DMS79 (cell line): Measurements from ENCODE around the gene MED9.
A peak's percentile ranks its signal among the peaks of the same experiment; 100 is the strongest.
"Not testable (repeated sequence)": the region's sequence is repeated elsewhere in the genome, so short reads cannot be mapped to it uniquely, and the experiment has no call there.

Experiments
- DNase-seq: peaks from one replicate; lab custom pipeline; 2025; lab: John Stamatoyannopoulos, UW

Gene MED9, protein sequence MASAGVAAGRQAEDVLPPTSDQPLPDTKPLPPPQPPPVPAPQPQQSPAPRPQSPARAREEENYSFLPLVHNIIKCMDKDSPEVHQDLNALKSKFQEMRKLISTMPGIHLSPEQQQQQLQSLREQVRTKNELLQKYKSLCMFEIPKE

DNA sequence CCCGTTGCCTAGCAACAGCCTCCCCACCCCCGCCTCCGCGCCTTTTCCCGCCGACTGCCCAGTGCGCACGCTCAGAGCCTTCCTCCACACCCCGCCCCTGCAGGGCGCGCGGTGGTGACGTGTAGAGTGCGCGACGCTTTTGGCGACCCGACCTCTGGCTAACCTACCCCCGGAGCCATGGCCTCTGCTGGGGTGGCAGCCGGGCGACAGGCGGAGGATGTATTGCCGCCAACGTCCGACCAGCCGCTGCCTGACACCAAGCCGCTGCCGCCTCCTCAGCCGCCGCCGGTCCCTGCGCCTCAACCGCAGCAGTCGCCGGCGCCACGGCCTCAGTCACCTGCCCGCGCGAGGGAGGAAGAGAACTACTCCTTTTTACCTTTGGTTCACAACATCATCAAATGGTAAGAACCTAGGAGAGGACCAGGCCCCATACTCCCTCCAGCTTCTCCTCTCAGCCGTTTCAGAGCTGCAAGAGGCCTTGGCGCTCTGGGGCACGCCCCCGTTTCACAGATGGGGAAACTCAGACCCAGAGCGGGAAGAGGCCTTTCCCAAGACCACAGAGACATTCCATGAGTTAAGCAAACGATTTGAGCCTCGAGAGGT, at the start of gene MED9:
Gene MED9, plus strand, starts transcription at position 136 of the 603 bp plus-strand sequence. Its CDS starts 42 bp downstream, at position 178.
- peak; percentile 62 for DNase-seq

DNA sequence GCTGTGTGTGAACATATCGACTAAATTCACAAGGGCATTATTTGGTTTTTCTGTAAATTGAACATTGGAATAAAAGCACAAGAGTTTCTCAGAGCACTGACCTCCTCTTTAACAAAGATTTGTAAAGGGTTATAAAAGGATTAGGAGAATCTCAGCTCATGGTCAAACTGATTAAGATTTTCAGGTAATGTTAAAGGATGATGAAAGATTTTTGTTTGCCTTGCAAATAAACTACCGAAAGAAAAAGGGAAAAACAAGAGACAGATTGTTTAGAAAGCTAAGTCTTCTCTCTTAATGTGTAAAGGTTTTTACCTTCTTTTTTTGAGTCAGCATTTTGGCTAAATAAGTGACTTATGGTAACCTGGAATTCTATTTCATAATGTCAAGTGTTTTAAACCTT, 47.6 kb upstream of the MED9 start:
- DNase-seq: no peak

DNA sequence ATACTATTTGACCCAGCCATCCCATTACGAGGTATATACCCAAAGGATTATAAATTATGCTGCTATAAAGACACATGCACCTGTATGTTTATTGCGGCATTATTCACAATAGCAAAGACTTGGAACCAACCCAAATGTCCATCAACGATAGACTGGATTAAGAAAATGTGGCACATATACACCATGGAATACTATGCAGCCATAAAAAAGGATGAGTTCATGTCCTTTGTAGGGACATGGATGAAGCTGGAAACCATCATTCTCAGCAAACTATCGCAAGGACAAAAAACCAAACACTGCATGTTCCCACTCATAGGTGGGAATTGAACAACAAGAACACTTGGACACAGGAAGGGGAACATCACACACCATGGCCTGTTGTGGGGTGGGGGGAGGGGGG, 45.9 kb upstream of the MED9 start:
- DNase-seq: not testable (repeated sequence)

DNA sequence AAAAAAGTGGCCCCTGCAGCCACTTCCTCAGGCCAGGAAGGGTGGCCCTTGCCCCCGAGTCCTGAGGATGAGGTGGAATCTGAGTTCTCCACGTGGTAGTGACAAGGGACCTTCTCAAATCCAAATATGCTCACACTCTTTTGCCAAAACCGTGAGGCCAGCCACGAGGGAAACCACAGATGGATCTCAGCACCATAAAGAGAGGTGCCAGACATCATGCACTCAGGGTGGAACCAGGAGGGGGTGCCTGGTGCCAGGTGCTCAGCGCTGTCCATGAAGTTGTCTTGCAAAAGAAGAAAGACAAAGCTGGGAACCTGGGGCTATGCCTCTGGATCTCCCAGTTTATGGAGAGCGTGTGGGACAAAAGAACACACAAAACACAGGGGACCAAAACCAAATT, 45.2 kb upstream of the MED9 start:
- DNase-seq: no peak

DNA sequence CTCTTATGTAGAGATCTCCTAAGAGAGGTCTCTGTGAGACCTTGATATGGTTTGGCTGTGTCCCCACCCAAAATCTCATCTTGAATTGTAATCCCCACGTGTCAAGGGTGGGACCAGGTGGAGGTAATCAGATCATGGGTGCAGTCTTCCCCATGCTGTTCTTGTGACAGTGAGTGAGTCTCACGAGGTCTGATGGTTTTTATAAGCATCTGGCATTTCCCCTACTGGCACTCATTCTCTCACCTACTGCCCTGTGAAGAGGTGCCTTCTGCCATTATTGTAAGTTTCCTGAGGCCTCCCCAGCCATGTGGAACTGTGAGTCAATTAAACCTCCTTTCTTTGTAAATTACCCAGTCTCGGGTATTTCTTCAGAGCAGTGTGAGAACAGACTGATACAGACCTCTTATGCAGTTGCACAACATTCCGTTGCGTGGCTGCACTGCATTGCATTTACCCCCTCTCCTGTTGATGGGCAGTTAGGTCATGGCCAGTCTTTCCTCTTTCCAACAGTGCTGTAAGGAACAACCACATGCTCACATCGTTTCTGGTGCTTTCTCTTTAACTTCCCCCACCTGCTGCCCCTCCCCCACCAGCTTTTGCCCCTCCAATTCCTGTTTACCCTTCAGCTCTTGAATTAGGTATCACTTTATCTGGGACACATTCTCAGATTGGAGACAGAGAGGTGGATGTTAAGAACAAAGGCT, 43.6 kb upstream of the MED9 start:
- DNase-seq: no peak

DNA sequence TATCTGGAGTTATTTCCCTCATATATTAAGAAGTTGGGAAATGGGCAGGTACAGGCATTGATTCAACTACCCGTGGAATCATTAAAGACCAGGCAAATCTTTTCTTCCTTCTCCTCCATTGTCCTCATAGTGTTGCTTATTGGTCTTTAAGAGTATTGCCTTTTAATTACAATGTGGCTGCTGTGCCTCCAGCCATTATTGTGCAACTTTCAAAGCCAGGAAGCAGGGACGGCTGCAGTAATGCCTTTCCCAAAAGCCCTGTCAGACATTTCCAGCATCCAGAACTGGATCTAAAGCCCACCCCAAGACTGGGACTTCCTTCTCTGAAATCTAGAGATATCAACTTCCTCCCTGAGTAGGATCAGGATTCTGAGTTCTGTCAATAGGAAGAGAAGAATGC, 42.3 kb upstream of the MED9 start:
- no peak for DNase-seq

DNA sequence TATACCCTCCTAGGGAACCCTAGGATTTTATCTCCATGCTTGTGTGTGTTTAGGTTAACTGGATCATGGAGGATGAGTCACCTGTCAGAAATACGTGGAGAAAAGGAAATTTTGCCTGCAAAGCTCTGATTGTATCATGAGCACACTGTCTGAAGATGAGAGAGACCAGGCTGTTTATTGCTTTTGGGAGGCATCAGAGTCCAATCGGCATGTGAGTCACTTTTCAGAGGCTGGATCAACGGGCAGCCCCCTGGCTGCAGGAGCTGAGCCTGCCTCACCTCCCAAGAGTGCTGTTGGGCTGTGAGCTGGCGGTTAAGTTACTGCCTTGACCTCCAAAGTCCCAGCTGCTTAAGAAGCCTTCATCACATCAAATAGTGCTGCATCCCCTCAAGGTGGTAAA, 41.5 kb upstream of the MED9 start:
- DNase-seq: no peak

DNA sequence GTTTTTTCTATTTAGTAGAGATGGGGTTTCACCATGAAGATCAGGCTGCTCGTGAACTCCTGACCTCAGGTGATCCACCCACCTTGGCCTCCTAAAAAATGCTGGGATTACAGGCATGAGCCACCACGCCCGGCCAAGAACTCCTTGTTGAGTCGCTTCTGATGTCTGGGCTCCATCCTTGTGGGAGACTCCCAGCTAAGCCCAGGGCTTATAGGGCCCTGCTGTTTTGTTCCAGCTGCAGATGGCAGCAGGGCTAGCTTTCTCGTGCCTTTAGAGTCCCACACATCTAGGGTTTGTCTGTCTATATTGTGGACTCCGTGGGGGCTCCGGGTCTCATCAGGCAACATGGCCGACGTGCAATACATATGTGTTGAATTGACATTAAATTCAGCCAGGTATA, 39.3 kb upstream of the MED9 start:
- DNase-seq: no peak

DNA sequence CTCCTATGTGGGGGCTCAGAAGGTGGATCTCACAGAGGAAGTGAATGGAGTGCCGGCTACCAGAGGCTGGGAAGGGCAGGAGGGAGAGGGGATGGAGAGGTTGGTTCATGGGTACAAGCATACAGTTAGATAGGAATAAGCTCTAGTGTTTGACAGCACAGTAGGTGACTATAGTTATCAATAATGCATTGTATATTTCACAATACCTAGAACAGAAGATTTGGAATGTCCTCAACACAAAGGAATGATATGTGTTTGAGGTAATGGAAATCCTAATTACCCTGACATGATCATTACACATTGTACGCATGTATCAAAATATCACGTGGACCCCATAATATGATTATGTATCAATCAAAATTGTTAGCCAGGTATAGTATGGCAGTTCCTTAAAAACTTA, 38.9 kb upstream of the MED9 start:
- DNase-seq: no peak

DNA sequence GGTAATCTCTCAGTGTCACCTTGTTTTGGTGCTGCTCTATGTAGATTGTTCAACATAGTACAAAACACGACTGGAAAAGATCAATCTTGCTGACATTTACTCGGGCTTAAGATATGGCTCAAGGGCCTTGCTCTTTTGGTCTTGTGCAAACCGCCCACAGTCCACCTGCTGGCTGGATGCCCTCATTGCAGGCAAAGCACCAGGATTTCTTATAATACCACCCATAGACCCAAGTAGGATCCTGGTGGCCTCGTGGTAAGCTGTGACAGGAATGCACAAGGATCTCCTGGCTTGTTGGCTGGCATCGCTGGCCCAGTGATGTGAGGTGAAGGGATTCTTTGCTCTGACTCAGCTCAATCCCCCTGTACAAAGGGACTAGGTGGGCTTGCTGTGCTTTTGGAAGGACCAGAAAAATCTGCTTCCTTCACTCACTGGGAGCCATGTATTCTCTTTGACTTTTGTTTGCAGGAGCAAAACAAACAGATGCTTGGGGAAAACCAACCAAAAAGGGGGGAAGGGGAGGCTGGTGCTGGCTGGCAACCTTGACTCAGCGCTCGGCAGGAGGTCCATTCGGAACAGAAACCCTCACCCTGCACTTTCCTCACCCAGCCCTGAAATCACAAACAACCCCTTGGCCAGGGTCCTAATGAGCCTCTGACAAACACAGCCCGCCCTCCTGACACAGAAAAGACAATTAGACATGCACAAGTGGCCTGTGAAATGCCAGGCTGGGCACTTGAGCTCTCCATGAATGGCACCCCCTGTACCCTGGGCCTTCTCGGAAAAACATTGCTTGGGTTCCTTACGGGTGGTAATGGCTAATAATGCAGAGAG, 36.6 kb upstream of the MED9 start:
- peak; percentile 70 for DNase-seq

DNA sequence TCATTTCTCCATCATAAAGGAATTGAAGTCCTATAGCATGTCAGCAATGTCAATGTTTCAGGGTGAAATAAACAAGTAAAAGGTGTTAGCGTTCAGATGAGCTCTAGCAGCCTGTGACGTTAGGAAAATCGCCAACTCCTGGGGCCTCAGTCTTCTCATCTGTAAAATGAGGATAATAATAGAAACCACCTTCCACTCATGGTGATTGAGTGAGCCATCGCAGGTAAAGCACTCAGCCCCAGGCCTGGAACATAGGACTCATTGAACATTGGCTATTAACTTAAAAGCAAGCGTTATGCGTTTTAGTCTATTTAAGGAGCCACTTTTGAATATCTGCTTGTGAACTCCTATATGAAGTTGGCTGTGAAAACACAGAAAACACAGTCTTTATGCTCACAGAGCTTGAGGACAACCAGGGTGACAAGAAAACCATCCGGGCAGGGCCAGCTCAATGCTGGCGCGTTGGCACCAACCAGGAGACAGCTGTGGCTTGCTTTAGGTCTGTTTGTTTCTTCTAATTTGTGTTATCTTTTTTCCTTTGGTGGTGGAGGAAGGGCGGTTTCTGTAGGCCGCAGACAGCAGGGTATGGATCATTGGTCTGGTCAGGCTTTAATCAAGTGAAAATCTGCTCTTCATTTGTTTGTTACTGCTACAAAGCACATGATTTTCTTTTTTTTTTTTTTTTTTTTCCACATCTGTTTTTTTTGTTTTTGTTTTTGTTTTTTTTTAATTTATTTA, 35.7 kb upstream of the MED9 start:
- no peak for DNase-seq

DNA sequence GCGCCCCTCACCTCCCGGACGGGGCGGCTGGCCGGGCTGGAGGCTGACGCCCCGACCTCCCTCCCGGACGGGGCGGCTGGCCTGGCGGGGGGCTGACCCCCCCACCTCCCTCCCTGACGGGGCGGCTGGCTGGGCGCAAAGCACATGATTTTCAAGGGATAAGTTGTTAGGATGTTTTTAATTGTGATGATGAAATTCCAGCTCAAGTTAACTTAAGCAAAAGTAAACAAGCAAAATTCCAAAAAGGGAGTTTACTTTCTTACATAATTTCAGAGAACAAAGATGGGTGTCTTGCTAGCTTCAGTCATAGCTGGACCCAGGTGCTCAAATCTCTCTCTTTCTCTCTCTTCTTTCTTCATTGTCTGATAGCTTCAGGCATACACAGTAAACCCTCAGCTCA, 33.6 kb upstream of the MED9 start:
- no peak for DNase-seq

DNA sequence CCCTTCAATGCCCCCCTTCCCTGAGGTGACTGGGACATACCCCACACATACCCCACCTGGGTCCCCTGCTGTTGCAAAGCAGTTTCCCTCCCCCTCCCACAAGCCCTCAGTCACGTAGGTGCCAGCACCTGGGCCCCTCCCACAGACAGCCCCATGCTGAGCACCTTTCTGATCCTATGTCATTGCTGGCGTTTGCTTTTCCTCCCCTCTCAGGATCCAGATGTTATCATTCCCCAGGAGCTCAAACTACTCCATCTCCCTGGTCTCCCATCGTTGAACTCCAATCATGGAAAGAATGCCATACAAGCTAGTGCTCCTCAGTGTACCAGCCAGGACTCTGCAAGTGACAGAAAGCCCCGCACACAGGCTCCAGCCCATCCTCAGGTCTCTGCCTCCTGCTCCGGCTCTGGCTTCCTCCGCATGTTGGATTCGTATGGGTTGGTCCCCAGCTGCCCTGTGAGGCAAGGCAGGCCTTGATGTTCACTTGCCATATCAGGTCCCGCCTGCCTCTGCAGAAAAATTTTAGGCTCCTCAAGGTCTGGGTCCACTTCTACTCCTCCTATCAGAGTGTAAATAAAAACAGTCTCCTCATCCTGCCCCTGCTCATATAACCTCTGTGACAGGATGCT, 31.4 kb upstream of the MED9 start:
- no peak for DNase-seq

DNA sequence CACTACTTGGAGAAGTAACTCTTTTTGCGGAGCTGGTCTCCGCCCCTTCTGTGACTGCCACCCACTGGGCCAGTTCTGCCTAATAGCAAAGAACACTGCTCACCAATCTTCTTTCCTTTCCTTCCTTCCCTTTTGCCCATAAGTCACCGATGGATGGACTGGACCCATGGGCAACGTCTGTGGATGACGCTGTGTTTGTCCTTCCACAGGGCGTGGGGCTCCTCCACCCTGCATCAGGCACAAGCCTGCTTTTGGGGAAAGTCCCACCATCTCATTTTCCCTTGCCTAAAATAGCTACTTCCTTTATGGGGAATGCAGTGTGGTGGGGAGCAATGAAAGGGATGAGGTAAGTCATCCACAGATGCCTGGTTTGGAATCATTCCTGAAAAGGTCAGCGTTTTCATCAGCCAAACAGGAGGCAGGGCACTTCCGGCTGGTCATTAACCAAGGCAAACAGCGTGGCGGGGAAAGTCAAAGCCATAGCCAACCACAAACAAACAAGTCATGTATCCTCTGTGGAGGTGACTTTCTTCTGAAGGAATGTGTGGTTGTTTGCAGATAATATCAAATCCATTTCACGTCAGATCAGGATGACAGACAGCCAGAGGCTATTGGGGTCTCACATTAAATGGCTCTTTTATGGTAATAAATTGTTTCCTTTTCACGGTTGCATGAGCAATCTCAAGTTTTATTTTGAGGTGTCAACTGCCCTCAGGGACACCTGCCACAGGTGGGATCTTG, 30.7 kb upstream of the MED9 start:
- peak; percentile 28 for DNase-seq

DNA sequence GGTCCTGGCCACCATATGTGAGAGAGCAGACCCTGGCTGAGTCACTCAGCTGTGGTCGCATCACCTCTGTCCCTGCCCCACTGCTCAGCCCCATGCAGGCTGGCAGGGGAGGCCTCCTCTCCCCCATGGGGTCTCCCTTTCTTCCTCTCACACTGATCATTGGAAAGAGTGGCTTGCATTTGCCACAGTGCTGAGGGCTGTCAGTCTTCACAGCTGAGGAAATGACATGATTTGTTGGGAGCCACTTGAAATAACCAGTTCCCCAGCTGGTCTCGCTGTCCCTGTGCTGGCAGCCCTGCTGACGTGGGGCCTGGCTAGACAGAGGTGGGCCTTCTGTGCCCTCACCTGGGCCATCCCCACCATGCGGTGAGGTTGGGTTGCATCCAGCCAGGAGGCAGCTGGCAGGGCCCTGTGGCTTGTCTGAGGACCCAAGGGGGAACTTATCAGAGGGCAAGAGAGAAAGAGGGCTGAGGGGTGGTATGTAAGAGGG, 30.1 kb upstream of the MED9 start:
- no peak for DNase-seq

DNA sequence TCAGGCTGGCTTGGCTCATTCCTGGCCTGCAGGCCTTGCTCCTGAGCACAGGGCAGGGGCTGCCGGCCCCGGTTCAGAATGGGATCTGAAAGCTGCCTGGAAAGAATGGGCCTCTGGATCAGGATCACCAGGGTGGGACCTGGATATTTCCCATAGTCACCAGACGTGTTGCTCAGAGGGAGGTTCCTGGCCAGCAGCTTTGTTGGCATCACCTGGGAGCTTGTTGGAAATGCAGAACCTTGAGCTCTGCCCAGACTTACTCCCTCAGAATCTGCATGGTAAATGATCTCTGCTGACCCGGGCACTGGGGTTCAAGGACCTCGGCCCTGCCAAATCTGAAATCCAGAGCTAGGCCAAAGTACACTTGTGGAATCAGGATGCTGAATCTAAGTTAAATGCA, 29.5 kb upstream of the MED9 start:
- DNase-seq: no peak

DNA sequence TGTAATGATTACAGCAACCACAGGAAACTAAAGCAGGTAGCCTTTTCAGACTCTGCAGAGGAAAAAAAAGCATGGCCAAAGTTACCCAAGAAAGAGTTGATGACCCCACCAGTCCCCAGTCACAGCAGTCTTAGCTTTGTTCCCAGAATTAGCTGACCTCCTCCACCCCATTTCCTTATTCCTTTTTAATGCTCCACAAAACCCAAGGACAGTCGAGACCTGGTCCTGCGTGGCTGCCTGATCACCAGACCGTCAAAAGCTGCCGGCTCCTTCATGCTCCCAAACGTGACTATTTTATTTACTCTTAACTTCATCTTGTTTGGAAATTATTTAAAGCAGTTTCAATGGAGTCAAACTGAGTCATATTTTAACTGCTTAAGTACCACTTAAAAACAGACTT, 28.7 kb upstream of the MED9 start:
- no peak for DNase-seq

DNA sequence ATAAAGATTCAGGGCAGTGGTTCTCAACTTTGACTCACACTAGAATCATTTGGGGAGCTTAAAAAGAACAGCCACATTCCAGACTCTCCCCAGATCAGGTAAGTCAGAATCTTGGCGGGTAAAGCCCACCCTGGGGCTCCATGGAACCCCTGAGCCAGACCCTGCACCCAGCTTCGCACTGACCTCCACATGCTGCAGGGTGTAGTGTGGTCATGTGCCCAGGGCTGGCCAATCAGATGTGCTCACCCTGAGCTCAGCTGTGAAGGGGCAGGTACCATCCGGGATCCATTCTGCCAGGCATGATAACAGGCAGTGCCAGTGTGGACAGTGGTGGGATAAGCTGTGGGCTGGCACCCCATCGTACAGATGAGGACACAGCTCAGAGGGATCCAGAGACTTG, 28.1 kb upstream of the MED9 start:
- DNase-seq: no peak

DNA sequence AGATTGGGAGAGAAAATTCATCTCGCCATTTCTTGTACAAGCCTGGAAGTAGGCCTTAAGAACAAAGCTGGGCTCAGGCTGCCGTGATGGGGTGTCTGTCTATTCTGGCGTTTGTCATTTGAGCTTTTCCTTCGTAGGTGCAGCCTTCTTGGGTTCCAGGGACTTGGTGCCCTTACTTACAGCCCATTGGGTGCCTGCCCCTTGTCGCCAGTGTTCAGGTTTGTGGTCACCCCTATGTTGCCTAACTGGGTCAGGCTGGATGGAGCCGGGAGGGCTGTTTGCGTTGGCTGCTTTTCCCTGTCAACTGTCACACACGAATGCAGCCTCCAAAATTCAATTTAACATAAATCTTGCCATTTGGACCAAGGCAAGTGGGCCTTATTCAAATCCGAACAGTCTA, 23.7 kb upstream of the MED9 start:
- no peak for DNase-seq

DNA sequence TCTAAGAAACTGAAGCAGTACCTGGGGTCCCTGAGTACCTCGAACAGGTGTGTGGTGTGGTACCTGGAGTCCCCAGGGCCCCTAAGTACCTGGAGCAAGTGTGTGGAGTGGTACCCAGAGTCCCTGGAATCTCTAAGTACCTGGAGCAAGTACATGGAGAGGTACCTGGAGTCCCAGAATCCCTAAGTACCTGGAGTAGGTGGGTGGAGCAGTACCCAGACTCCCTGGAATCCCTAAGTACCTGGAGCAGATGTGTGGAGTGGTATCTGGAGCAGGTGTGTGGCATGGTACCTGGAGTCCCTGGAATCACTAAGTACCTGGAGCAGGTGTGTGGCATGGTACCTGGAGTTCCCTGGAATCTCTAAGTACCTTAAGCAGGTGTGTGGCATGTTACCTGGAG, 22.5 kb upstream of the MED9 start:
- DNase-seq: no peak

DNA sequence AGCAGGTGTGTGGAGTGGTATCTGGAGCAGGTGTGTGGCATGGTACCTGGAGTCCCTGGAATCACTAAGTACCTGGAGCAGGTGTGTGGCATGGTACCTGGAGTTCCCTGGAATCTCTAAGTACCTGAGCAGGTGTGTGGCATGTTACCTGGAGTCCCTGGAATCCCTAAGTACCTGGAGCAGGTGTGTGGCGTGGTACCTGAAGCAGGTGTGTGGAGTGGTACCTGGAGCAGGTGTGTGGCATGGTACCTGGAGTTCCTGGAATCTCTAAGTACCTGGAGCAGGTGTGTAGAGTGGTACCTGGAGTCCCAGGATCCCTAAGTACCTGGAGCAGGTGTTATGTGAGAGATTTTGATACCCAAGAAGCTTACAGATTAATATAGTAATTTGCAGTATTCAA, 22.1 kb upstream of the MED9 start:
- DNase-seq: not testable (repeated sequence)
